Measurements from ENCODE around the gene HUS1B. TPM values are rescaled to one million over a fixed set of nuclear protein-coding genes. Genes with fewer than 3 reads are reported as not detected.

Gene HUS1B
- total and polyA plus RNA-seq, 9 of the 15 experiments (the other 6 are each of a cell fraction or from before 2014, with no cell fraction given) = 0.16 to 1.4 (median 0.38) TPM; not detected in 1

DNA sequence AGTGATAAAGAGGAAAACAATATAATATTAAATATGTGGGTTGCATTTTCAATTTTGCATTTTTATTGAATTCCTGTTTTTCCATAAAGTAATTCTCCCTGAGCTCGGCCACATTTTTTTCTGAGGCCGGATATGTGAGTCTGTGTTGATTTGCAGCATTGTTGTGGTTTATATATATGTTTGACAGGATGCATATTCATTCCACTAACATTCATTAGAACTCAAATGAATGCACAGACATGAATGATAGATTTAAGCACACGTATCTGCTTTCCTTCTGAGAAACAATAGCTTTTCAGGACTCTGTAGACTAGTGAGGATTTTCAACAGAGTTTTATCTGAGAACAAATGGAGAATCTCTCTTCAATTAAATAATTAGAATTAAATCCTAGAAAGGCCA is 46.7 kb upstream of the HUS1B start:
- FAIRE-seq = no peak
- H2AFZ ChIP-seq (ENCODE audit: low read depth, low read length) = no peak overlapping the region
- no peak overlapping the region for H3K9ac ChIP-seq (ENCODE audit: insufficient read depth in 1 of 2, low read depth in 2 of 2, low read length in 2 of 2)
- ATAC-seq = no peak
- H3K79me2 ChIP-seq (ENCODE audit: control insufficient read depth, insufficient read depth, low read length) = no peaks in the 10 kb centered on the region
- H3K4me3 ChIP-seq = no peak overlapping the region
- H3K36me3 ChIP-seq (ENCODE audit: control insufficient read depth, insufficient read depth, low read length) = no peaks in the 10 kb centered on the region
- no peak overlapping the region for H3K4me2 ChIP-seq (ENCODE audit: insufficient read depth, low read length)
- BruUV-seq (replicated peaks) = no TSS peak
- WGBS (ENCODE audit: insufficient coverage, low coverage, missing lambda C conversion rate) = 5% methylated on average over 3 of the region's 3 CpGs
- no peaks in the 10 kb centered on the region for H3K9me3 ChIP-seq (replicated peaks; ENCODE audit: control insufficient read depth, insufficient read depth, low read depth, low read length)
- ChIA-PET POLR2A (interaction anchor here (0.6 to 0.9 kb wide), 2 partner anchors 23 to 63 kb away, joined by 3 to 4 read pairs; no protein-coding TSS in a partner anchor), CTCF (ENCODE audit: low intra/inter-chr PET ratio) (no interaction called here)
- H3K9me1 ChIP-seq (ENCODE audit: control insufficient read depth, insufficient read depth, low read length) = no peaks in the 10 kb centered on the region
- H3K27me3 ChIP-seq (ENCODE audit: control insufficient read depth in 2 of 2, insufficient read depth in 2 of 2, low read length in 2 of 2) = peaks cover 33 to 44% of the 10 kb centered on the region in 2 experiments
- in situ Hi-C loops (cut with MboI) (no loop called here), intact Hi-C loops (cut with micrococcal nuclease) (loop anchor here (5.0 kb wide), 1 partner anchor 111 kb away; no protein-coding TSS in a partner anchor)
- H4K20me1 ChIP-seq (replicated peaks; ENCODE audit: control insufficient read depth, insufficient read depth, low read length) = no peaks in the 10 kb centered on the region
- DNase-seq (ENCODE audit: extremely low read depth in 1 of 4, low spot score in 3 of 4) = no peak
- H3K4me1 ChIP-seq (replicated peaks in 1 of 2; ENCODE audit: control insufficient read depth in 2 of 2, insufficient read depth in 2 of 2, low read length in 2 of 2) = no peaks in the 10 kb centered on the region; a peak in 2 of 5 replicates
- TF ChIP-seq, protein P1, sequence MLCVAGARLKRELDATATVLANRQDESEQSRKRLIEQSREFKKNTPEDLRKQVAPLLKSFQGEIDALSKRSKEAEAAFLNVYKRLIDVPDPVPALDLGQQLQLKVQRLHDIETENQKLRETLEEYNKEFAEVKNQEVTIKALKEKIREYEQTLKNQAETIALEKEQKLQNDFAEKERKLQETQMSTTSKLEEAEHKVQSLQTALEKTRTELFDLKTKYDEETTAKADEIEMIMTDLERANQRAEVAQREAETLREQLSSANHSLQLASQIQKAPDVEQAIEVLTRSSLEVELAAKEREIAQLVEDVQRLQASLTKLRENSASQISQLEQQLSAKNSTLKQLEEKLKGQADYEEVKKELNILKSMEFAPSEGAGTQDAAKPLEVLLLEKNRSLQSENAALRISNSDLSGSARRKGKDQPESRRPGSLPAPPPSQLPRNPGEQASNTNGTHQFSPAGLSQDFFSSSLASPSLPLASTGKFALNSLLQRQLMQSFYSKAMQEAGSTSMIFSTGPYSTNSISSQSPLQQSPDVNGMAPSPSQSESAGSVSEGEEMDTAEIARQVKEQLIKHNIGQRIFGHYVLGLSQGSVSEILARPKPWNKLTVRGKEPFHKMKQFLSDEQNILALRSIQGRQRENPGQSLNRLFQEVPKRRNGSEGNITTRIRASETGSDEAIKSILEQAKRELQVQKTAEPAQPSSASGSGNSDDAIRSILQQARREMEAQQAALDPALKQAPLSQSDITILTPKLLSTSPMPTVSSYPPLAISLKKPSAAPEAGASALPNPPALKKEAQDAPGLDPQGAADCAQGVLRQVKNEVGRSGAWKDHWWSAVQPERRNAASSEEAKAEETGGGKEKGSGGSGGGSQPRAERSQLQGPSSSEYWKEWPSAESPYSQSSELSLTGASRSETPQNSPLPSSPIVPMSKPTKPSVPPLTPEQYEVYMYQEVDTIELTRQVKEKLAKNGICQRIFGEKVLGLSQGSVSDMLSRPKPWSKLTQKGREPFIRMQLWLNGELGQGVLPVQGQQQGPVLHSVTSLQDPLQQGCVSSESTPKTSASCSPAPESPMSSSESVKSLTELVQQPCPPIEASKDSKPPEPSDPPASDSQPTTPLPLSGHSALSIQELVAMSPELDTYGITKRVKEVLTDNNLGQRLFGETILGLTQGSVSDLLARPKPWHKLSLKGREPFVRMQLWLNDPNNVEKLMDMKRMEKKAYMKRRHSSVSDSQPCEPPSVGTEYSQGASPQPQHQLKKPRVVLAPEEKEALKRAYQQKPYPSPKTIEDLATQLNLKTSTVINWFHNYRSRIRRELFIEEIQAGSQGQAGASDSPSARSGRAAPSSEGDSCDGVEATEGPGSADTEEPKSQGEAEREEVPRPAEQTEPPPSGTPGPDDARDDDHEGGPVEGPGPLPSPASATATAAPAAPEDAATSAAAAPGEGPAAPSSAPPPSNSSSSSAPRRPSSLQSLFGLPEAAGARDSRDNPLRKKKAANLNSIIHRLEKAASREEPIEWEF (CRISPR knock-in tag; IDR thresholded peaks at IDR 0.05) = no peak
- TF ChIP-seq NR4A1 (CRISPR knock-in tag; IDR thresholded peaks at IDR 0.05) (no peak), NR4A1 (tag; IDR thresholded peaks at IDR 0.05) (no peak), RUNX1 (IDR thresholded peaks at IDR 0.05; ENCODE audit: low read depth) (no peak), HDGF (IDR thresholded peaks at IDR 0.05) (no peak)
- no peak overlapping the region for H3K27ac ChIP-seq (ENCODE audit: extremely low read depth, low read depth, low read length)
